ENCODE results near the gene PHLDB3.
"Not testable (repeated sequence)": the region's sequence is repeated elsewhere in the genome, so short reads cannot be mapped to it uniquely, and the experiment has no call there.

PHLDB3 gene

DNA sequence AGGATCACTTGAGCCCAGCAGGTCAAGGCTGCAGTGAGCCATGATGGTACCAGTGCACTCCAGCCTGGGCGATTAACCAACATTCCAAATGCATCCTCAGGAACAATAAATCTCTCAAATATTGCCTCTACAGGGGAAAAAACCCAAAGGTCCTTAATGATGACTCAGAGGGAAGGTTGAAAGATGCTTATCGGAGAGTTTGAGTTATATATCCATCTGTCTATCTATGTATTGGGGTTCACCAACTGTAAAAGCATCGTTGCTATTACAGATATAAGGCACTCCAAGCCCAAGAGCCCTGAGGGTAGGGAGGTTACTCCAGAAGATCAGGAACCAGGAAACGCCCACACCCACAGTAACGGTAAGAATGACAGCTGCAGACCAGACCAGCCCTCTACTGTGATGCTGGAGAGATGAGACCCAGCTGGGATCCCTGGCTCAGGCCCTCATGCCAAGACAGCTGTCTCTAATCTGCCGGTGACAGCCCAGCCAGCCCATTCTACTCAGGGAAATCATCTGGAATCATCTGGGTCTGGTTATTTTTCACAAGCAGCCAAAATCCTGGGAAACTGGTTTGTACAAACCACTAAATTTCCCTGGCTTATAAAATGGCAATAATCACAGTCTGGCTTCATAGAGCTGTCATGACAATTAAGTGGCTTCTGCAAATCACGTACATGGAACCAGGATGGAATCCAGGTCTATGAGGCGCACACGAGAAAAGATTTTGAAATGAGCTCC lies 66.1 kb downstream of the PHLDB3 start:
- peak overlapping the region; percentile 36 to 85 (median 77); a peak in 20 of 22 replicates for H3K9ac ChIP-seq
- peaks cover 0 to 29% (median 20%) of the 10 kb centered on the region in 11 experiments; a peak in 14 of 22 replicates for H3K9me3 ChIP-seq (replicated peaks in 1 of 11)
- H3K4me1 ChIP-seq: peaks cover 23 to 55% (median 41%) of the 10 kb centered on the region in 10 experiments
- peak overlapping the region in 8 of 10 experiments; percentile 27 to 58 (median 44); a peak in 13 of 20 replicates for H3K4me3 ChIP-seq
- peak overlapping the region; percentile 17 to 97 (median 90); a peak in 21 of 22 replicates for H3K27ac ChIP-seq
- no peak for TF ChIP-seq Cebpa-rat (IDR thresholded peaks at IDR 0.05)
- H3K27me3 ChIP-seq: no peaks in the 10 kb centered on the region
- H3K4me2 ChIP-seq: peak overlapping the region; percentile 80 to 96 (median 88)
- no peaks in the 10 kb centered on the region for H4K20me1 ChIP-seq
- no peaks in the 10 kb centered on the region for H3K36me3 ChIP-seq

DNA sequence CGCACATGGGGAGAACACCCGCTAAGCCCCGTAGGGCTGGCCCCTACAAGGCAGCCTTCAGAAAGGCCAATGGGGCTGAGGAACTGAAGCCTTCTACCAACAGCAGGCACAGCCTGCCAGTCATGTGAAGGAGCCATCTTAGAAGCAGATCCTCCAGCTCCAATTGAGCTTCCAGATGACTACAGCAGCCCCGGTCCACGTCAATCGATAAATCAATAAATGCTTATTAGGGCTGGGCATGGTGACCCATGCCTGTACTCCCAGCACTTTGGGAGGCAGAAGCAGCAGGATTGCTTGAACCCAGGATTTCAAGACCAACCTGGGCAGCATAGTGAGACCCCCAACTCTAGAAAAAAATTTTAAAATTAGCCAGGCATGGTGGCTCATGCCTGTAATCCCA lies 66.8 kb downstream of the PHLDB3 start:
- H3K36me3 ChIP-seq: no peaks in the 10 kb centered on the region
- peak overlapping the region in 10 of 11 experiments; percentile 76 to 97 (median 91); a peak in 20 of 22 replicates for H3K27ac ChIP-seq
- no peak for TF ChIP-seq Cebpa-rat (IDR thresholded peaks at IDR 0.05)
- peak overlapping the region in 9 of 11 experiments; percentile 69 to 85 (median 81); a peak in 15 of 22 replicates for H3K9ac ChIP-seq
- H3K4me3 ChIP-seq: peak overlapping the region in 4 of 10 experiments; percentile 27 to 58 (median 40); a peak in 3 of 20 replicates
- H3K9me3 ChIP-seq (replicated peaks in 1 of 11): peaks cover 0 to 29% (median 20%) of the 10 kb centered on the region in 11 experiments; a peak in 14 of 22 replicates
- H3K27me3 ChIP-seq: no peaks in the 10 kb centered on the region
- peaks cover 23 to 55% (median 41%) of the 10 kb centered on the region in 10 experiments for H3K4me1 ChIP-seq
- H3K4me2 ChIP-seq: peak overlapping the region; percentile 80 to 96 (median 88)
- no peaks in the 10 kb centered on the region for H4K20me1 ChIP-seq

DNA sequence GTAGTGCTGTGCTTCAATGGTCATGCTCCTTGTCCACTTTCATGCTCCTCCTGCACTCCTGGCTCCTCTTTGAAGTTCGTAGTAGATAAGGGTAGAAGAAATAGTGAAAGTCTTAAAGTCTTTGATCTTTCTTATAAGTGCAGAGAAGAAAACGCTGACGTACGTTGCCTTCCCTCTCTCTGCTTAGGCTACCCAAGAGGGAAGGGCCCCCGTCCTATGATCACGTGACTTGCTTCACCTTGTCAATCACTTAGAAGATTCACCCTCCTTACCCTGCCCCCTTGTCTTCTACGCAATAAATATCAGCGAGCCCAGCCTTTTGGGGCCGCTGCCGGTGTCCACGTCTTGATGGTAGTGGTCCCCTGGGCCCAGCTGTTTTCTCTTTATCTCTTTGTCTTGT lies 67.3 kb downstream of the PHLDB3 start:
- H3K4me2 ChIP-seq: peak overlapping the region; percentile 80 to 96 (median 88); a peak in 21 of 22 replicates
- H3K36me3 ChIP-seq, H3K27me3 ChIP-seq, H4K20me1 ChIP-seq: not testable (repeated sequence)
- H3K4me1 ChIP-seq: peaks cover 23 to 55% (median 41%) of the 10 kb centered on the region in 10 experiments
- peak overlapping the region in 1 of 10 experiments; percentile 33; a peak in 1 of 20 replicates for H3K4me3 ChIP-seq
- H3K27ac ChIP-seq: peak overlapping the region in 10 of 11 experiments; percentile 76 to 97 (median 91); a peak in 20 of 22 replicates
- peaks cover 0 to 29% (median 20%) of the 10 kb centered on the region in 11 experiments; a peak in 14 of 22 replicates for H3K9me3 ChIP-seq (replicated peaks in 1 of 11)
- peak overlapping the region in 8 of 11 experiments; percentile 69 to 85 (median 81); a peak in 13 of 22 replicates for H3K9ac ChIP-seq

DNA sequence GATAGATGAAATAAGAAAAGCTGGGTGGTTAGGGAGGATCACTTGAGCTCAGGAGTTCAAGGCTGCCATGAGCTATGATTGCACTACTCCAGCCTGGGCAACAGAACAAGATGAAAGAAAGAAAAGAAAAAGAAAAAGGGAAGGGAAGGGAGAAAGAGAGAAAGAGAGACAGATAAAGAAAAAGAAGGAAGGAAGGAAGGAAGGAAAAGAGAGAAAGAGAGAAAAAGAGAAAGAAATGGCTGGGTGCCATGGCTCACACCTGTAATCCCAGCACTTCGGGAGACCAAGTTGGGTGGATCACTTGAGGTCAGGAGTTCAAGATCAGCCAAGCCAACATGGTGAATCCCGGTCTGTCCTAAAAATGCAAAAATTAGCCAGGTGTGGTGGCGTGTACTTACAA lies 68.8 kb downstream of the PHLDB3 start:
- Histone ChIP-seq H3K9ac (no peak overlapping the region), H3K4me3 (no peak overlapping the region), H3K9me3 (replicated peaks in 1 of 11) (peaks cover 0 to 29% (median 20%) of the 10 kb centered on the region in 11 experiments; a peak in 14 of 22 replicates), H3K36me3 (no peaks in the 10 kb centered on the region), H3K27ac (peak overlapping the region in 7 of 11 experiments; percentile 24 to 97 (median 89); a peak in 9 of 22 replicates), H3K27me3 (no peaks in the 10 kb centered on the region), H4K20me1 (no peaks in the 10 kb centered on the region), H3K4me2 (peak overlapping the region in 2 of 11 experiments; percentile 9 to 28; a peak in 1 of 22 replicates), H3K4me1 (peaks cover 24 to 45% (median 37%) of the 10 kb centered on the region in 10 experiments)
- no peak for TF ChIP-seq Cebpa-rat (IDR thresholded peaks at IDR 0.05)

DNA sequence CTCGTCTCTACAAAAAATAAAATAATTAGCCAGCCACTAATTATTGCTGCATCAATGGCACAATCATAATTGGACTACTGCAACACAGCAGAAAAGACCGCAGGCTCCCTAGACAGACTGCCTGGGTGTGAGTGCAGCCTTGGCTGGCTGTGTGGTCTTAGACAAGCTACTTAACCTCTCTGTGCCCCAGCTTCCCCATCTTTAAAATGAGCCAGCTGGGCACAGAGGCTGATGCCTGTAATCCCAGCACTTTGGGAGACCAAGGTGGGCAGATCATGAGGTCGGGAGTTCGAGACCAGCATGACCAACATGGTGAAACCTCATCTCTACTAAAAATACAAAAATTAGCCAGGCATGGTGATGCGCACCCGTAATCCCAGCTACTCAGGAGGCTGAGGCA lies 70.9 kb downstream of the PHLDB3 start:
- Histone ChIP-seq H3K27ac (0 out of 22 replicates have a peak overlapping the region, but pooled peaks of 1 of the 11 experiments have one; percentile 6), H4K20me1 (no peaks in the 10 kb centered on the region), H3K27me3 (no peaks in the 10 kb centered on the region), H3K36me3 (no peaks in the 10 kb centered on the region), H3K9me3 (replicated peaks in 1 of 11) (peaks cover 0 to 29% (median 20%) of the 10 kb centered on the region in 11 experiments; a peak in 14 of 22 replicates), H3K4me2 (no peak overlapping the region), H3K4me1 (peaks cover 18 to 36% (median 24%) of the 10 kb centered on the region in 10 experiments), H3K9ac (no peak overlapping the region), H3K4me3 (no peak overlapping the region)
- TF ChIP-seq Cebpa-rat (IDR thresholded peaks at IDR 0.05): no peak

DNA sequence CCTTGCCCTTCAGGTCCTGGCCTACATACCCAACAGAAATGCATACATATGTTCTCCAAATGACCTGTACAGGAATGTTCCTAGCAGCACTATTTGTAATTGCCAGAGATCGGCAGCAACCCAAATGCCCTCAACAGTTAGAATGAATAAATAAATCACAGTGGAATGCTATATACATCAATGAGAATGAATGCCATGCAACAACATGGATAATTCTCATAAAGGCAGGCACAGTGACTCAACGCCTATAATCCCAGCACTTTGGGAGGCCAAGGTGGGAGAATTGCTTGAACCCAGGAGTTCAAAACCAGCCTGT lies 71.2 kb downstream of the PHLDB3 start:
- no peak overlapping the region for H3K9ac ChIP-seq
- H3K9me3 ChIP-seq (replicated peaks in 1 of 11): peaks cover 0 to 29% (median 20%) of the 10 kb centered on the region in 11 experiments; a peak in 14 of 22 replicates
- H3K4me3 ChIP-seq: no peak overlapping the region
- no peak overlapping the region for H3K4me2 ChIP-seq
- no peak for TF ChIP-seq Cebpa-rat (IDR thresholded peaks at IDR 0.05)
- no peaks in the 10 kb centered on the region for H4K20me1 ChIP-seq
- H3K27me3 ChIP-seq: no peaks in the 10 kb centered on the region
- 0 out of 22 replicates have a peak overlapping the region, but pooled peaks of 1 of the 11 experiments have one; percentile 6 for H3K27ac ChIP-seq
- H3K36me3 ChIP-seq: no peaks in the 10 kb centered on the region
- peaks cover 14 to 32% (median 20%) of the 10 kb centered on the region in 10 experiments for H3K4me1 ChIP-seq

DNA sequence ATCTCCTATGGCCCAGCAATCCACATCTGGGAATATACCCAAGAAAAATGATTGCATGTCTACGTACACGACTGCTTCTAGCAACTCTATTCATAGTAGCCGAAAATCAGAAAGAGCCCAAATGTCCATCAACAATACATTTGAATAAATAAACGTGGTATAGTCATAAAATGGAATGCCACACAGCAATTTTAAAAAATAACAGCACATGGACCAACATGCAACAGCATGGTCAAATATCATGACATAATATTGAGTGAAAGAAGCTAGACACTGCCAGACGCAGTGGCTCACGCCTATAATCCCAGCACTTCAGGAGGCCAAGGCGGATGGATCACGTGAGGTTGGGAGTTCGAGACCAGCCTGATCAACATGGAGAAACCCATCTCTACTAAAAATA lies 73.6 kb downstream of the PHLDB3 start:
- no peaks in the 10 kb centered on the region for H4K20me1 ChIP-seq
- H3K4me1 ChIP-seq: peaks cover 0 to 15% (median 7%) of the 10 kb centered on the region in 10 experiments; a peak in 12 of 20 replicates
- H3K36me3 ChIP-seq: no peaks in the 10 kb centered on the region
- no peak overlapping the region for H3K27ac ChIP-seq
- H3K4me2 ChIP-seq: no peak overlapping the region
- H3K9ac ChIP-seq: no peak overlapping the region
- H3K27me3 ChIP-seq: no peaks in the 10 kb centered on the region
- no peak for TF ChIP-seq Cebpa-rat (IDR thresholded peaks at IDR 0.05)
- peaks cover 0 to 10% (median 4%) of the 10 kb centered on the region in 11 experiments; a peak in 13 of 22 replicates for H3K9me3 ChIP-seq (replicated peaks in 1 of 11)
- no peak overlapping the region for H3K4me3 ChIP-seq

DNA sequence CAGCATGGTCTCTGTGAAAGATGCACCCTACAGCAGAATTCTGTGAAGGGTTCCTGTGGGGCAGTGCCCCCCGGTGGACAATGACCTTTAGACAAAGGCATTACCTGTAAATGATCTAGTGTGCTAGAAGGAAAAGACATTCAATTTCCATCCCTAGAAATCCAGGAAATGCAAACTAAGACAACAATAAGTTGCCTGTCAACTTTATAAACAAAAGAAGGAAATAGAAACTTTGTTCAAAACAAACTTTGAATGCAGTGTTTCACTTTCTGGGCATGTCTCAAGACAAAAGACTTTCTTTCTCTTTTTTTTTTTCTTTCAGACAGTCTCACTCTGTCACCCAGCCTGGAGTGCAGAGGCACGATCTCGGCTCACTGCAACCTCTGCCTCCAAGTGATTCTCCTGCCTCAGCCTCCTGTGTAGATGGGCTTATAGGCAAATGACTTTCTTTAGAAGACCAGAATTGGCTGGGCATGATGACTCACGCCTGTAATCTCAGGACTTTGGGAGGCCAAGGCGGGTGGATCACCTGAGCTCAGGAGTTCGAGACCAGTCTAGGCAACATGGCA lies 74.3 kb downstream of the PHLDB3 start:
- no peaks in the 10 kb centered on the region for H4K20me1 ChIP-seq
- TF ChIP-seq Cebpa-rat (IDR thresholded peaks at IDR 0.05): no peak
- no peak overlapping the region for H3K27ac ChIP-seq
- no peak overlapping the region for H3K4me3 ChIP-seq
- peaks cover 0 to 13% (median 7%) of the 10 kb centered on the region in 10 experiments; a peak in 11 of 20 replicates for H3K4me1 ChIP-seq
- 0 out of 22 replicates have a peak overlapping the region, but pooled peaks of 1 of the 11 experiments have one; percentile 8 for H3K9ac ChIP-seq
- no peaks in the 10 kb centered on the region for H3K36me3 ChIP-seq
- no peaks in the 10 kb centered on the region for H3K27me3 ChIP-seq
- H3K4me2 ChIP-seq: peak overlapping the region in 3 of 11 experiments; percentile 10 to 32 (median 17); a peak in 4 of 22 replicates
- H3K9me3 ChIP-seq (replicated peaks in 1 of 11): peaks cover 0 to 6% (median 0%) of the 10 kb centered on the region in 11 experiments; a peak in 1 of 22 replicates

DNA sequence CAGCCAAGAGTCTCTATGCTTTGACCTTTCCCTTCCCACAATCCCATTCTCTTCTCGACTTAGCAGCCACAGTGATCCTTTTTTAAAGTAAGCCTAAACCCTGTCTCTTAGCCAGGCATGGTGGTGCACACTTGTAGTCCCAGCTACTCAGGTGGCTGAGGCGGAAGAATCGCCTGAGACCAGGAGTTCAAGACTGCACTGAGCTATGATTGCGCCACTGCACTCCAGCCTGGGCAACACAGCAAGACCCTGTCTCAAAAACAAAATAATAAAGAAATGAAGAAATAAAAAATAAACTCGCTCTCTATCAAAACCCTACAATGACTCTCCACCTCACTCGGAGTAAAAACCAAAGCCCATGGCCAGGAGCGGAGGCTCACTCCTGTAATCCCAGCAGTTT lies 75.2 kb downstream of the PHLDB3 start:
- Histone ChIP-seq H3K36me3 (no peaks in the 10 kb centered on the region), H3K27ac (no peak overlapping the region), H3K4me2 (no peak overlapping the region), H3K9ac (no peak overlapping the region), H3K27me3 (no peaks in the 10 kb centered on the region), H3K4me1 (peaks cover 0 to 13% (median 7%) of the 10 kb centered on the region in 10 experiments; a peak in 11 of 20 replicates), H3K4me3 (no peak overlapping the region), H4K20me1 (no peaks in the 10 kb centered on the region), H3K9me3 (replicated peaks in 1 of 11) (no peaks in the 10 kb centered on the region)
- TF ChIP-seq Cebpa-rat (IDR thresholded peaks at IDR 0.05): no peak

All from BLaER1 treated with 17β-estradiol and CSF1 and Interleukin-3, amounts not matched to agents 10 nM and 100 nM (cell line).